ENCODE data around the gene PARL.
"Not testable (repeated sequence)": the region's sequence is repeated elsewhere in the genome, so short reads cannot be mapped to it uniquely, and the experiment has no call there.

Gene PARL

DNA sequence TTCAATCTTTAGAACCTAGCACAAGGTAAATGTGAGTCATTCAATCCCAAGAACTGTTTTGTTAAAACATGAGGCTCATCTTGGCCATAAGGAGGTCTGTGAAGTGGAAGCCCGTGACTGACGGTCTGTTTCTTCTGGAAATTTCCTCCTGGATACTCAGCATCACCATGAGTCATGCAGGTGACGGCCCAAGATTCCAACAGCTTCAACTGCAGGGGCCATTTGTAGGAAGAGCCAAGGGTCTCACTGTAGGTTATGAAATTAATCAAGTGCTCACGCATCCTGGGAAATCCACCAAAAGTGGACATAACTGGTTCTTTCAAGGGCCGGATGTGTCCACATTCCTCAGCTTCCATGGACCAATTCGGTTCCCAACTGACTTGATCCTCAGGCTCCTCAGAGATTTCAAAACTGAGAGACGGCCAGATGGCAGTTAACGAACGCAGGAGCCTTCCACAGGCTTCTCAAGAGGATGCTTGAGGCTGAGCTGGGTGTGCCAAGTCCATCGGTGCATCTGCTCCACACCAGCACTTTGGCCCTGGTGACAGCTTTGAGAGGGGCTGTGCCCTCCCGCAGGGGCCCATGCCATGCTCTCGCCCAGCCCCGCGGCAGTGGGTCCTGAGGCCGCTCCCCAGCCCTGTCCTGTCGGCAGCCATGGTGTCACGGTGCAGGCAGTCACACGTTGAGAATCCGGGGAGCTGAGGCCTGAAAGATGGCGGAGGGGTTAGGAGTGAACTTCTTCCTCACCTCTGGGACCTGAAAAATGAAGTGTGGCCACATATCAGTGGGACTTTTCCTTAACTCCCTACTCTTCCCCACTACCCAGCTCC, 67.8 kb downstream of the PARL start:
- DNase-seq: no peak

DNA sequence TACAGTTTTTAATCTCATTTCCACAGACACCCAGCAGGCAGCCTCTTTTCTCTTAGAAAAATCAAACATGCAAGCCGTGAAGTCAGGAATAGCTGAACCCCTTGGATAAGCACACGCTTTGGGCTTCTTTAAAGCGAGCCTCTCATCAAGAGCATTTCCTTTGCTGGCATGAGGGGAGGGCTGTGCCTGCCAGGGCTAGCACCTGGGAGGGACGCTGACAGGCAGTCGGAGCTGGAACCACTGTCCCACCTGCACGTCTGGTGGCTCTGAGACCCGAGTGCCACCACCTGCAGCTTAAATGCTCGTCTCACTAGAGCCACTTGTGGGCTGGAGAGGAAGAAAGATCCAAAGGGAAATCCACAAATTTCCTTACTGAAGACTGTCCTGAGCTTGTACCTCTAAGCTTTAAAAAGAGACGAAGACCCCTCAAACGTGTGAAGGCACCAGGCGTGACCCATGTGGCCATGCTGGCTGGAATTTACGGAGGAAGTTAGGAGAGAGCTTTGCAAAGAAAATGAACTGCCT, 68.7 kb downstream of the PARL start:
- no peak for DNase-seq

DNA sequence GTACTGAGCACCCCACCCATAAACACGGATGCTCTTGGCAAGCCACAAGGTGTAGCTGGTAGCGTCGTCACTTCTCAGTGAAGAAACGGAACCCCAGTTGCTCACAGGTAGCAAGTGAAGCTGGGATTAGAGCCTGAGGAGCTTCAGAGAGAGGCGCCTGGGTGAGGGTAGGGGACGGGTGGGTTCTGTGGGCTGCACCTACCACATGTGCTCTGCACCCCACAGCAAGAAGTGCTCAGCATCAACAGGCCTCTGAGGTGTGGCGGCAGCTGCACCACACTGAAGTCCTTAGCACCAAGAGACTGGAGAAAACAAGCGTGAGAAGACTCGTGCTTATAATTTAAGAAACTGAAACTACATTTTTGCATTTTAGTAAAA, 69.1 kb downstream of the PARL start:
- no peak for DNase-seq

DNA sequence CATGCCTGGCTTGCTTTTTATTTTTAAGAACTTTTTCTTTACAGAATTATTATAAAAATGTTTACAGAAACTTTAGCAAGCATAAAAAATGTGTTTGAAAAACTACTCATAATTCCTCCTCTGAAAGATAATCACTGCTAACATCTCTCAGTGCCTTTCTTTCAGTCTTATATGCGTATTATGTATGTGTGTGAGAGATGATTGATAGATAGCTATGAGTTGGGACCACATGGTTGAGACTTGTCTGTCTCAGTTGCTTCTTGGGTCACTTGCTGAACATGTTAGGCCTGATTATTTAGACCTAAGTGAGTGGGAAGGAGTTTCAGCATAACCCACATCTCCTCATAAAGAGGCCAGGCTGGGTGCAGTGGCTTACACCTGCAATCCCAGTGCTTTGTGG, 70.4 kb downstream of the PARL start:
- DNase-seq: no peak

DNA sequence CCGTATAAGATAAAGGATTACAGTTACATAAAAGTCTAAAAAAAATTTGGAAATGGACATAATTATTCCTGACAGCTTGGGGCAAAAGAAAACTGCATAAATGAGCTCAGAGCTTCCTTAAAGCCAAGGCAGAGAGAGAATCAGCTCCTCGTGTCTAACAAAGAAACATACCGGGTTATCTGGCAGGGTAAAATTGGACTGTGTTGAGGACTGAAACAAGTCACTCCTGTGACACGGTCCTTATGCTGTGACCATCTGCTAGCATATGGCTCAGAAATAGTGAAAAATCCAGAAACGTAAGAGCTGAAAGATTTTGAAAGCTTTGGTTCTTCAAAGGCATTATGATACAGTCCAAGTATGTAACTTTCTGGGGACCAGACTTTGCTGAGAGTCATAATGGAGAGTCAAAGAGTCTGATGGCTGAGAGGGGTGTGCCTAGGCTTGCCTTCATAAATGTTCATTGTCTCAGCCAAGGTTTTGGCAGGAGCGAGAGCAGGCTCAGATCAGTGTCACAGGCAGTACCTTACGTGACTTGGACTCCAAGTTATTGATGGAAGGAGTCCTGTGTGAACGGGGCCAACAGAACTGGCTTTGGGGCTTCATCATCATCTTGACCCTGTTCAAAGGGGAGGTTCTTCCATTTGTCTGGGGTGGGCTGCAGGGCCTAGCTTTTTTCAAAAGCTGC, 71.8 kb downstream of the PARL start:
- no peak for DNase-seq

DNA sequence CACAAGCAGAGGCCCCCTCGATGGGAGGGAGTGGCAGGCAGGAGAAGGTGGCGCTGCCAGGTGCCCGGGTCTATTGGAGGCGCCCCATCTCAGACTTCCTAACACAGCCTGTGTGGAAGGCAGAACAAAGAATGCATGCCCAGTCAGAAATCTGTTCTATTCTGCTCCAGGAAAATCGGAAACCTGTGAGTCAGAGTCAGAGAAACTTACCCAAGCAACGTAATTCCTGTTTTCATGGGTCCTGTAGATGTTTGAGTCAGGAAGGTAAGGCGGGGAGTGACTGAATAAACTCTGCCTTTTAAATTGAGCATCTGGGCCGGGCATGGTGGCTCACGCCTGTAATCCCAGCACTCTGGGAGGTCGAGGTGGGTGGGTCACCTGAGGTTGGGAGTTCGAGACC, 73.0 kb downstream of the PARL start:
- DNase-seq: no peak

DNA sequence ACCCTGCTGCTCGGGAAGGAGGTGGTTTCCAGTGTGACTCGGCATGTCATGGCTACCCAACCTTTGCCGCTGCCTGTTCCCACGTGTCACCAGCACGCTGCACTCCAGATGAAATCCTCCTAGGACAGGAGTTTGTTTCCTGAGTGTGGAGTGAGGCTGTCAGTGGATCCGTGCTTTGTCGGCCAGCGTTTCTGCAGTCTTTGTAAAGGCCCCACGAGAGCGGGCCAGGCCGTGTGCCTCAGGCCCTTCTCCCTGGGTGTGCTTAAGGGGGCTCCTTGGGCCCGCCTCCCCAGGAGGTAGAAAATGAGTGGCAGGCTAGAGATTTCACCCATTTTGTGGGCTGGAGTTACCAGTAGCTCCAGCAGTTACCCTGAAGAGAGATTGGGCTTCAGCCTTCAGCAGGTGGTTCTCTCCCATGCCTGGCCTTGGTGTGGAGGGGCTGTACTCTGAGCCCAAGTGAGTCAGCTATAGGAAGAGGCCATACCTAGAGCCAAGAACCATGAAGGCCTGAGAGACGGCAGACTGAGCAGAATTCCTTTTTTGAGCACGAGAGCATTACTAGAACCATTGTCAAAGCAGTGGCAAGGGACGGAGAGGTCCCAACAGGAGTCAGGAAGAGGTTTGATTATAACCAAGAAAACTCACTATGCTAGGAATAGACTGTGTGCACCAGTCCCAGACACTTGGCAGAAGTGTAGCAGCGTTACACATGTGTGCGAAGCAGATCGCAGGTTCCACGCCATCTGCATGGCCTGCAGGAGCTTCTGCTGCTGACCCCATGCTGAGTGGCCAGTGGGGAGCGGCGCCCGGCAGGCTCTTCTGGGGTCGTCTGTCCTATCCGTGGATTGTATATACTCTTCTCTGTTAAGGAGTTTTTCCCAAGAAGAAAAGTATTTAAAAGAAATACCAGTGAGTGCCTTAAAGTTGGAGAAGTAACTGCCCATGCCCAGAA, 73.8 kb downstream of the PARL start:
- no peak for DNase-seq

DNA sequence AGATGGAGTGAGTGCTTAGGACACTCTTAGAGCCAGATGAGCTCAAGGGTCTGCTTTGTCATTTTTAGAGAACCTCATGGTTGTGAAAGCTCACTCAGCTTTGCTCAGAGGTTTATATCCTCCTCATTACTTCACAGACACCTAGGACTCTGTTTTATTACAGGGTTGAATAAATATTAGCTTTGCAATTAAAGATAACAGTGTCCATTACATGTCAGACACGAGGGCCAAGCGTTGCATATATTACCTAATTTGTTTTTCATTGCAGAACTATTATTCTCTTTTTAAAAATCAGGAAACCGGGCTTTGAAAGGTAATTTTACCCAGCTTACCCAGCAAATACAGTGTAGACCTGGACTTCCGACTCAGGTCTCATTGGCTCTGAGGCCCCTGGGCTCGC, 75.4 kb downstream of the PARL start:
- no peak for DNase-seq

DNA sequence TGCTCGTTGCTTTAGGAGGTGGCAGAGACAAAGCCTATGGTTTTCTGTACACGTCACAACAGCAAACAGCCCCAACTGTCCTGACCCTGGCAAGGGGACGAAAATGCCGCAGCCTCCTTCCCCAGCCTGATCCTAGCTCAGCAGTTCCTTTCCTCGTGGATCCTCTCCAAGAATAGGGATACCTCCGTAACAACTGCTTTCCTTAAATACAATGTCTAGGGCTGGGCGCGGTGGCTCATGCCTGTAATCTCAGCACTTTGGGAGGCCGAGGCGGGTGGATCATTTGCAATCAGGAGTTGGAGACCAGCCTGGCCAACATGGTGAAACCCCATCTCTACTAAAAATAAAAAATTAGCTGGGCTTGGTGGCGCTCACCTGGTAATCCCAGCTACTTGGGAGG, 76.3 kb downstream of the PARL start:
- no peak for DNase-seq

DNA sequence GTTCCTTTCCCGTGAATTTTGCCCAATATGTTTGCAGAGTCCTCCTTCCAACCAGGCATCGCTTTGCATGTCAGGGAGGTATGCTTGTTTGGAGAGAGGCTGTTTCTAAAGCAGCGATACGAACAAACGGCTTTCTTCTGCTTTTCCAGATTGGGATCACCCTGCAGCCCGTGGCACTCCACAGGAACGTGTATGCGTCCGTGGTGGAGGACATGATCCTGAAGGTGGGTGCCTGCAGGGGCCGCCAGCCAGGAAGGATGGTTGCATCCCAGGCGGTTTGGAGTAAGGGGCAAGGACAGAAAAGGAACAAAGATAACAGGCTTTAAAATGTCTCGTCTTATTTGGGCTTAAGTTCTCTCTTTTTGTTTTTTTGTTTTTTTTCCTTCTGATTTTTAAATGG, 76.8 kb downstream of the PARL start:
- no peak for DNase-seq

DNA sequence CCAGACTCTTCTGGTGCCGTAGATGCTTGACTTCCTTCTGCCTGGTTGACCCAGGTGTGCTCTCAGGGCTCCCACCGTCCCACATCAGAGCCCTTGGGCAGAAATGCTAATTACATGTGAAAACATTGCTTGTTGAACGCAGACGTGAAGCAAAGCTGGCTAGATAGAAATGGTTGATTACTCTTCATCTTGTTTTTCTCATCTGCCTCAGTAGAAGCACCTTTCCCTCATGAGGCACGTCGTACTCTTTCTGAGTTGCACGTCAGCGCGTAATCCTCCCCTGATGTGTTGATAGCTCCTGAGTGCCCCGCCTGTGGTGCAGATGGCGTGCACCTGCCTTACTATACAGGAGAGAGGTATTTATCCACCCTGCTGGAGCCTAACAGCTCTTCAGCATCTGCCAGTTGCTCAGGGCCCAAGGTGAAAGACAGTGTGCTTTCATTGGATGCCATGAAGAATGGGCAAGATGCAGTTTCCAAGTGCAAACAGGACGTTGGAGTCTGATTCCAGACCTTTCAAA, 77.4 kb downstream of the PARL start:
- no peak for DNase-seq

DNA sequence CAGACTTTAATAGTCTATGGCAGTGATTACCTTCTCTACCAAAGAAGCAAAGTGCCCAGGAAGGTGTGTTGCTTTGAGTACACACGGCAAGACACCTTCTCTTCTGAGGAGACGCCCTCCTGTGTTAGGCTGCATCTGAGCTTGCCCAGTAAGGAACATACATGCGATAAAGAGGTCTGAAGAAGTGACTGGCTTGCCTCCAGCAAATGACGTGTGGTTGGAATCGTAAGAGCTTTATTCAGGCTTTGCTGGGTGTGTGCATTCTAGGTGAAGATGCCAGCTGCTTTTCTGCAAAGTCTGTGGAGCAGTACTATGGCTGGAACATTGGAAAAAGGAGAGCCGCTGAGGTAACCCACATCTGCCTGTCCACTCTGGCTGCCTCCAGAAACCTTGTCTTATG, 81.7 kb downstream of the PARL start:
- no peak for DNase-seq

DNA sequence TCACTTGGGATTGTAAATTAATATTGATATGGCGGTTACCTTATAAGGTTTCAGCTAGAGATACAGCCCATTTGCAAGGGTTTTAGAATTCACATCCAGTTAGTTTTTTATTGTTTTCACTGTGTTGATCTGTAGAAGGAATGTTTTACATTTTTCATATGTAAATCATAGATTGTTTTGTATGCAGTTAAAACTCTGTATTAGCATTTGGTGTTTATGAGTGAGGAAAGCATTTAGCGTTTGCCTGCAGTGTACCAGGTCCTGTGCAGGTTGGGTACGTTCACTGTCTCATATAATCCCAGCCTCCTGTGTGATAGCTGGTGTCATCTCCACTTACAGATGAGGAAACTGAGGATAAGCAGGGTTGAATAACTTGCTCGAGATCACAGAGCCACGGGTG, 83.1 kb downstream of the PARL start:
- no peak for DNase-seq

DNA sequence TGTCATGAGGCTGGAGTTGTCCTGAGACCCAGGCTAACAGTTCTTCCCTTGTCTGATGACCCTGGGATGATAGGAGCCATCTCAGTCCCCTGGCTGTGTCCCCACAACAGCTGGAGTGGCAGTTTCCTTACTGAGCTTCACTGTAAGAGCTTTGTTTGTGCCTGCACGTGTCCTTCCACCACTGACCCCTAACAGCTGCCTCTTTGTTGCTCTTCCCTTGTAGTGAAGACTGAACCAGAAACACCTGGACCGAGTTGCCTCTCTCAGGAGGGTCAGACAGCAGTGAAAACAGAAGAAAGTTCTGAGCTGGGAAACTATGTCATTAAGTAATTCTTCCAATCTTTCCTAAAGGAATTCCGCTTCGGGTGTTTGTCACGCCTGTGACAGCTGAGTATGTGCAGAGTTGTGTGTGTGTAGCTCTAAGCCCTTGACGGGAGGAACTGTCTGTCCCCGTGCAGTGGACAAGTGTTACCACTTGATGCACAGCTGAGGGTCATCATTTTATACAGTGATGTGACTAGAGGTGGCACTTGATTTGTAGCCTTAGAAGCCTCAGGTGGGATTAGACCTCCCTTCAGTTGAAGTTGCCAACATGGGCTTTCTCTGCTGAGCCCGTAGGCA, 84.3 kb downstream of the PARL start:
- DNase-seq: no peak

DNA sequence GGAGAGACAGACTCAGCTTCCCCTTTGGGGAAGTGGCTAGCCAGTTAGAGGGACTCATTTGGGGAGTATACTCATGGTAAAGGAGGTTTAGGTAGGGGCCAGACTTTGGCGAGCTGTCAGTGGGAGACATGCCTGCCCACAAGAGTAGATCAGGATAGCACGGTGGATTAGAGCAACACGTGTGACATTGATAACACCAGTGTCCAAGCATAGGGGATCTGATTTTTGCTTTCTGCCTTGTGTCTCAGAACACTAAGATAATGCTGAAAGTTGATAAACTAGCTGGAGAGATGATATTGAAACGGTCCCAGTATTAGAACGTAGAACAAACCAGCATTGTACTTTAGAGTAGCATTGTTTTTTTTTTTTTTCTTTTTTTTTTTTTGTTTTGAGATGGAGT, 85.2 kb downstream of the PARL start:
- DNase-seq: no peak

DNA sequence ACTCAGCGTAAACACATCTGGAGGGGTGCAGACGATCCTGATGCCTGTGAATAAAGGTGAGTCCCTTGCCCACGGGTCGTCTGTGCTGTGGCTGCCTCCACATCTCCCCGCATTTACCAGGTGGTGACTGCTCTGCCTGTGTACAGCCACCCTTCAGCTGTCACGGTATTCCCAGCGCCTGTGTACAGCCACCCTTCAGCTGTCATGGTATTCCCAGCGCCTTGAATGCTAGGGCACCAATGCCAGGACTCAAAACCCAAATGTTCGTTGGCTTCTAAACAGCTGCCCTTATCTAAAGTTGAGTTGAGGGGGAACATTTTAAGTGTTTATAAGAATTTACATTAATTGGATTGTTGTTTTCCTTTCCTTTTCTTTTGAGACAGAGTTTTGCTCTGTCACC, 86.7 kb downstream of the PARL start:
- no peak for DNase-seq

DNA sequence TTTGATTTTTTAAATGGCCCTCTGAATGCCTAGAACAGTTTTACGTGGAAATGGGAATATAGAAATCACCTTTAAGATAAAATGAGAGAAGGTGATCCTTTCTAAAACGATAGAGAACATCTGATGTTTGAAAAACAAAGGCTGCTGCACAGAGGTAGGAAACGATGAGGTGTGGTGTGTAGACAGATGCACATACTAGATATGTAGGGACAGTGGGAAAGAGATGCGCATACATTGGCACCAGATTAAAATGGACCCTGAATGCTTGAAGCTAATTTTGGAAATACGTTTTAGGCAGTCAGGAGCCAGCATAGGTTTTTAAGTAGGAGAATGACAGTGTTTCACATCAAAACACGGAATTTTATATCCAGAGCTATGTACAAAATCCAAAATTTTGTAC, 88.3 kb downstream of the PARL start:
- no peak for DNase-seq

DNA sequence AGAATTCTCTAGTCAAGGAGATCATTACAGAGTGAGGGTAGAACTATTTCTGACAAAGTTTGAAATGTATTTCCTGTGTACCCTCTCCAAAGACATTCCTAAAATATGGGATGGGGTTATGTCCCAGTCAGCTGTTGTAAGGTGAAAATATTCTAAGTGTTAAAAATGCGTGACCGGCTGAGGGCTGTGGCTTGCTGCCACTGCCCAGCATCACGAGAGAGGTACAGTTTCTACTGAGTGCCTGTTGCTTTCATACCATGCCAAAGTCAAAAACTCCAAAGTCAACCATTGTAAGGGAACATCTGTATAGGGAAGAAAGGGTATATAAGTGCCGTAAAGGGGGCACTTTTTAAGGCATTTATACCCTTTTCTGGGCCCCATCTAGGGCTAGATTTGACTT, 90.2 kb downstream of the PARL start:
- DNase-seq: no peak

DNA sequence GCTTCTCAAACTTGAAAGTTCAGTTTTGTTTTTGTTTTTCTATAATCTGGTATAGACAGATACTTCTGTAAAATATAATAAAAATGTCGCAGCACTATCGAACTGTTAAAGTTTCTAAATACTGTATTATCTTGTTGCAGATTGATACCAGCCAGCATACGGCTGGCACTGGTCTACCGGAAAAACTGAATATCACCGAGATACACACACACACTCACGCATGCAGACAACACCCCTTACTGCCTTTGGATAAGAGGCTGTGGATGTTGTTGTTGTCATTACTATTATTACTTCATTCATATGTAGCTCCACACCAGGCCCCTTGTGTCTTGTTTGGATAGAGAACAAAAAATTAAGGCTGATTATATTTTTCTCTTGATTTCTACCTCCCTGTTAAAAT, 91.7 kb downstream of the PARL start:
- no peak for DNase-seq

DNA sequence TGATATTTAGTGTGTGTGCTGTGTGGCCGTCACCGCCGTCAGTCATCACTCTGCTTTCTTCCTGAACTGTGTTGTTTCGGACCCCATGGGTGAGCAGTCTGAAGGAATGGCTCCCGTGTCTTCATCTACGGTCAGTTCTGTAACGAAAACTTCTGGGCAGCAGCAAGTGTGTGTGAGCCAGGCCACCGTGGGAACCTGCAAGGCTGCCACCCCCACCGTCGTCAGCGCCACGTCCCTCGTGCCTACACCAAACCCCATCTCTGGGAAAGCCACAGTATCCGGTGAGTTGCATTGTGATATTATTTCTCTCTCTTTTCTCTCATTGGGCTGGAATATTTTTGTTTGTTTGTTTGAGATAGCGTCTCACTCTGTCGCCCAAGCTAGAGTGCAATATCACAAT, 94.0 kb downstream of the PARL start:
- DNase-seq: no peak

DNA sequence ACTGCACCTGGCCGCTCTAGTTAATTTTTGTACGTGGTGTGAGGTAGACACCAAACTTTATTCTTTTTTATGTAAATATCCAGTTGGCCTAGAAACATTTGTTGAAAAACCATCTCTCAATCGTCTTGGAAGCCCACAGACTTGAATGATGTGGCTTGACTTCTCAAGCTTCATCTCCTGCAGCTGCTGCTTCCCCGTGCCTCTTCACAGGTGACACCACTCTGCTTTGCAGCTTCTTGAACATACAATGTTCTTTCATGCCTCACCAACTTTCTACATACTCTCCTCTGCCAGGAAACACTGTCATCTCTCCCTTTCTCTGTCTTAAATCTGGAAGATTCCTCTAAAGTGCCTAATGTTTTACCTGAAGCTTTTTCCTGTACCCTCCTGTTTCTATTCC, 94.9 kb downstream of the PARL start:
- no peak for DNase-seq

DNA sequence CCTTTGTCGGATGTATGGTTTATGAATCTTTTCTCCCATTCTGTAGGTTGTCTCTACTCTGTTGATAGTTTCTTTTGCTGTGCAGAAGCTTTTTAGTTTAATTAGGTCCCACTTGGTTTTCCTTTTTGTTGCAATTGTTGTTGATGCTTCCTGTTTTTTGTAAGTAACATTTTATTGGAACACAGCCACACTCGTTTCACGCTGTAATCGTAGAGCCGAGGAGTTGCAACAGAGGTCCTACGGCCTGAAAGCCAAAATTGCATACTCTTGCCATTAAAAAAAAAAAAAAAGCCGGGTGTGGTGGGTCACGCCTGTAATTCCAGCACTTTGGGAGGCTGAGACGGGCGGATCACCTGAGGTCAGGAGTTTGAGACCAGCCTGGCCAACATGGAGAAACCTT, 100.2 kb downstream of the PARL start:
- DNase-seq: not testable (repeated sequence)

Measured in T1000 (cell line).